ENCODE data around the gene MYPN.
"Not testable (repeated sequence)": the region's sequence is repeated elsewhere in the genome, so short reads cannot be mapped to it uniquely, and the experiment has no call there.

MYPN gene

DNA sequence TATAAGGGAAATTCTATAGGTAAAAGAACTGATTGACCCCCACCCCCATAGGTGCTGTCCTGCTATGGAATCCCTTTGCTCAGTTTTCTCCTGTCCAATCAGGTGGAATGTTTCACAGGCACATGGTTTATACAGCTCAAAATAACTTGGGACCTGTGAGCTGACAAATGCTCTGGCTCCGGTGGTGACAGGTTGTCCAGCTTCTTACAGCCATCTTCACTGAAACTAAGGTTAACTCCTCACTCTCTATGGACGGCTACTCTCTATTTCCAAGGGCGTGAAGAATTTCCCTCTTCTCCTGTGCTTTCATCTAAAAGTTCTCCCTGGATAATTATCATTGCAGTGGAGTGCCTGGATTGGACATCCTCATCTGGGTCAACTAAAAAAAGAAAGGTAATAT is at the start of gene MYPN:
MYPN (plus strand) TSS at position 158 of the 400 bp plus-strand sequence. CDS start 11,951 bp downstream, outside the sequence.
- DNase-seq (ENCODE audit: low read depth, low spot score) = no peak
- no peak within 1 kb of the TSS for H3K27ac ChIP-seq

GRCh38 chr10:68067029-68067428 is 42.3 kb upstream of the MYPN start:
- no peak overlapping the region for H3K27ac ChIP-seq
- DNase-seq (ENCODE audit: low read depth, low spot score) = no peak

DNA sequence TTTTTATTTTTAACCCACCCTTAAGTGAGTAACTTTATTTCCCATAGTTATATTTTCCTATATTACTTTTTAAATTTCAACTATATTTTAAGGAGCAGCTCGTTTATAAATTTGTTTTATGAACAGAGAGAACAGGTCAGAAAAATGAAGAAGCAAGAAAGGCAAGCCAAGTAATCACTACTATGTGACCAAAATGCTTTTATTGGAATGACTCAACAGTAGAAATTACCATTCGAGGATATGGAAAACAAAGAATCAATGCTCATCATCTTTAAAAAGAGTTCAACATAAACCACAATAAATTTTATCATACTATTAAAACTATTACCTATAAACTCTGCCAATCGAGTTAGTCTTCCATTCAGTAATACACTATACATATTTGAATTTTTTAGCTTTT is 41.8 kb upstream of the MYPN start:
- H3K27ac ChIP-seq = no peak overlapping the region
- no peak for DNase-seq (ENCODE audit: low read depth, low spot score)

GRCh38 chr10:68073631-68074030 is 35.7 kb upstream of the MYPN start:
- DNase-seq (ENCODE audit: low read depth, low spot score) = no peak
- peak overlapping the region; percentile 98 for H3K27ac ChIP-seq

DNA sequence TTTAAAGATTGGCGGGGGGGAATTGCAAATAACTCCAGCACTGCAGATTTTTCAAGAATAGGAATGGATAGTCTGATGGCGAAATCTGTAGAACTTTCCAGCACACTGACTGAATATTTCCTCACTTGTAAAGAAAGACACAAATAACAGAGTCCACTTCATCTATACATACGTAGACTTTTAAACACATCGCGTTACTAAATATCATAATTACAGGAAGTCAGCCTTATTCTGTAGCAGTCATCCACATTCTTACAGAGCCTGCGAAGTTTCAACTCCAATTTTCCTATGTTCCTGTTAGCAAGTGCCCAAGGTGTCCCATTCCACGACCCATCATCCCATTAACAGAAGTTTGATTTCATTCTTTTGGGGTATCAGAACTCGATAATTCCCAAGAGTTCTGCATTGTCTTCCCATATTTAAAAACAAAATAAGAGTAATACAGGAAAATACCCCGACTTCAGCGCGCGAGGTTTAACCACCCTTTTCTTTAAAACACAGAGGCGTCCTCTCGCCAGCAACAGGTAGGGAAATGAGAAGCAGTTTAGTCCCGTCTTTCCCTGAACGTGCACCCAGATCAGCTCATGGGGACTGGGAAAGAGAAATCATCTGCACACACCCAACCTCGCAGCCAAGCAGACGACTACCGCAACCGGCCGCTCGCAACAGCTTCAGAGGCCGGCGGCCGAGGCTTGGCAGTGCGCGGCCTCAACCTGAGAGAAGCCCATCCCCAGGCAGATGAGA is 35.1 kb upstream of the MYPN start:
- peak overlapping the region; percentile 98 for H3K27ac ChIP-seq
- no peak for DNase-seq (ENCODE audit: low read depth, low spot score)

GRCh38 chr10:68074775-68075549 is 34.3 kb upstream of the MYPN start, which contains the start of gene HERC4:
Gene HERC4, minus strand, starts transcription at chr10:68075283. Its CDS starts 2,175 bp downstream, at chr10:68073108.
- peak within 1 kb of the TSS; percentile 98 for H3K27ac ChIP-seq
- peak; percentile 67 for DNase-seq (ENCODE audit: low read depth, low spot score)

DNA sequence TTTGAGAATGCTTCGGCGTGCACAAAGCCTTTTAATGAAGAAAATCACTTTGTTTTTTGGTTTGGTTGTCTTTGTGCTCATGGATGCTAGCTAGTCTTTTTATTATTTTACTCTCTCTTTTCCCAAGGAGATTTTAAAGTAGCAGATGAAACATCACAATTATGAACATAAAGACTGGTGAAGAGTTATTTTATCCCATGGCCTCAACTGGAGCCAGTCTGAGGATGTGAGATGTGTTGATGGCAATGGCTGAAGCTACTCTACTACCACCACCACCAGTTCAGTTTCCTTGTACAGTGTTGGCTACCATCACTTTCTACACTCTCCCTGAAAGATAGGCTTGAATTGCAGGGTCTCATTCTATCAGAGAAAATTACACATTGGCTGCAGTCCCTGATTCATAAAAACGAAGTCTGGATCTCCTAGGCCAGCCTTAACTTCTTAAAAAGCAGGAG is 33.7 kb upstream of the MYPN start:
- peak overlapping the region; percentile 98 for H3K27ac ChIP-seq
- DNase-seq (ENCODE audit: low read depth, low spot score) = no peak

GRCh38 chr10:68076081-68076480 is 33.2 kb upstream of the MYPN start:
- not testable (repeated sequence) for DNase-seq (ENCODE audit: low read depth, low spot score); H3K27ac ChIP-seq

GRCh38 chr10:68077026-68077425 is 32.3 kb upstream of the MYPN start:
- H3K27ac ChIP-seq = no peak overlapping the region
- no peak for DNase-seq (ENCODE audit: low read depth, low spot score)

DNA sequence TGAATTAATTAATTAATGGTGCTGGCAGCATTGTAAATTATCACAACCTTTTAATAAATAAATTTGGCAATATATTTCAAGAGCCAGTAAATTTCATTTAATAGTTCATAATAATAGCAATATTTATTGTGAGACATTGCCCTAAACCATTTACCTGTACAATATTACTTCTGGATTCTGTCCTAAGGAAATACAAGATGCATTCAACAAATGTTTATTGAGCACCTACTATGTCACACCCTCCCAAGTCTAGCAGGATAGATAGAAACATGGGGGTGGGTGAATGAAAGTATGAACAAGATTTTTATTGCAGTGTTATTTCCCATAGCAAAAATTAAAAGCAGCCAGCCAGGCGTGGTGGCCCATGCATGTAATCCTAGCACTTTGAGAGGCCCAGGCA is 29.9 kb upstream of the MYPN start:
- no peak for DNase-seq (ENCODE audit: low read depth, low spot score)
- no peak overlapping the region for H3K27ac ChIP-seq

GRCh38 chr10:68080853-68081431 is 28.3 kb upstream of the MYPN start:
- no peak for DNase-seq (ENCODE audit: low read depth, low spot score)
- H3K27ac ChIP-seq = no peak overlapping the region

DNA sequence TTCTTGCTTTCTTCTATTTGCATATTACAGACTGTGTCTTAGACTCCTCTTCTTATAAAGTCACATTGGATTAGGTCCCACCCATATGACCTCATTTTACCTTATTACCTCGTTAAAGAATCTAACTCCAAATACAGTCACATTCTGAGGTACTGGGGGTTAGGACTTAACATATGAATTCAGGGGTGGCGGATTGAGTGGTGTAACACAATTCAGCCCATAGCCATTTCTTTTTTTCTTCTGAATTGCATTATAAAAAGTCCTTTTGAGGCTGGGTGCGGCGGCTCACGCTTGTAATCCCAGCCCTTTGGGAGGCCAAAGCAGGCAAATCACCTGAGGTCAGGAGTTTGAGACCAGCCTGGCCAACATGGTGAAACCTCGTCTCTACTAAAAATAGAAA is 27.4 kb upstream of the MYPN start:
- DNase-seq (ENCODE audit: low read depth, low spot score) = no peak
- no peak overlapping the region for H3K27ac ChIP-seq

- no peak for DNase-seq (ENCODE audit: low read depth, low spot score)
- H3K27ac ChIP-seq = no peak overlapping the region
These were observed 26.4 kb upstream of the MYPN start for GRCh38 chr10:68082872-68083271.

- no peak overlapping the region for H3K27ac ChIP-seq
- no peak for DNase-seq (ENCODE audit: low read depth, low spot score)
These were observed 25.3 kb upstream of the MYPN start for GRCh38 chr10:68083953-68084352.

DNA sequence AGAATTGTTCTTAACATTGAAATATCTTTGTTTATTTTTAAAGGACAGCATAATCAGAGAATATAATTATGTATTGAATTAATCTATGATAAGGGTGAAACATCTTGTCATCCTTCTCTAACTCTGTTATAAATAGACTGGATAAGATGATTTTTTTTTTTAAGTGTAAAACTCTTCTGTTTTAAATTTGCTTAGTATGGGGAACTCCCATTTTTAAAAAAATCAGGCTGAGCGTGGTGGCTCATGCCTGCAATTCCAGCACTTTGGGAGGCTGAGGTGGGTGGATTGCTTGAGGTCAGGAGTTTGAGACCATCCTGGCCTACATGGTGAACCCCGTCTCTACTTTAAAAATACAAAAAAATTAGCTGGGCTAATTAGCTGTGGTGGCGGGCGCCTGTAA is 24.8 kb upstream of the MYPN start:
- H3K27ac ChIP-seq = no peak overlapping the region
- DNase-seq (ENCODE audit: low read depth, low spot score) = no peak

- H3K27ac ChIP-seq = peak overlapping the region; percentile 59
- no peak for DNase-seq (ENCODE audit: low read depth, low spot score)
These were observed 23.3 kb upstream of the MYPN start for GRCh38 chr10:68086011-68086410.

DNA sequence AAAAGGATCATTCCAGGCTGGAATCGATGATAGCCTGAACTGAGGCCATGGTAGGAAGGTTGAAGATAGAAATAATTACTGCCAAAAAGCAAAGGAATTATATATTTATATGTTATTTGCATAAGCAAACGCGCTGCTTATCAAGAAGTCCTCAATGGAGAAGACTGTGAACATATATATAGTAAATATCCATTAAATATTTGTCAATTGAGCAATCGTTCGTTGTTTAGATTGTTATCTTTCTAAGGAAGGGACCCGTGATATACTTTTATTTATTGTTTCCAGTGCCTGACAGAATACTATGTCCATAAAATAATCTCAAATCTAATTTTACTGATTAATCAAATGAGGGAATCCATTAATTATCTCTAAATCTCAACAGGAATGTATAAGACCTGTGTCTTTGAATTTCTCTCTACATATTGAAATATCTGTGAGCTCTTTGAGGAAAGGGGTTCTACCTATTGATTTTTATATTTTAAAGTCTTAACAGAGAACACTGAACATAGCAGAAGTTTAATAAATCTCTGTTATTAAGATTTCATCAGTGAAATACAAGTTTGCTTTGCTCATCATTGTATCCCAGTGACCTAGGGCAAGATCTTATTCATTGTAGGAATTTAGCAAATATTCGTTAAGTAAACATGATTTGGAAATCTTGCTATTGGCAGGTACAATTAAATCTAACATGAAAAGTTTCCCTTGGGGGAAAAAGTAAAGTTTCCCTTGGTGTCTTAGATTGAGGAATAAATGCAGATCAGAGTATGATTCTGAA is 22.2 kb upstream of the MYPN start:
- H3K27ac ChIP-seq = peak overlapping the region; percentile 59
- no peak for DNase-seq (ENCODE audit: low read depth, low spot score)

GRCh38 chr10:68087685-68088401 is 21.4 kb upstream of the MYPN start:
- peak overlapping the region; percentile 59 for H3K27ac ChIP-seq
- no peak for DNase-seq (ENCODE audit: low read depth, low spot score)

DNA sequence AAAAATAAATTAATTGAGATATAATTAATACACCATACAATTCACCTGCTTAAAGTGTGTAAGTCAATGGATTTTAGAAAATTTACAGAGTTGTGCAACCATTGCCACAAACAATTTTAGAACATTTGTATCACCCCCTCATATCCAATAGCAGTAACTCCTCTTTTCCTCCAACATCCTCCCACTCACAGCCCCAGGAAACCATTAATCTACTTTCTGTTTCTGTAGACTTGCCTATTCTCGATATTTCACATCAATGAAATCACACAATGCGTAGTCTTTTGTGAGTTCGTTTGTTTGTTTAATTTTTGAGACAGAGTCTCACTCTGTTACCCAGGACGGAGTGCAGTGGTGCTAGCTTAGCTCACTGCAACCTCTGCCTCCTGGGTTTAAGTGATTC is 20.5 kb upstream of the MYPN start:
- H3K27ac ChIP-seq = peak overlapping the region; percentile 59
- DNase-seq (ENCODE audit: low read depth, low spot score) = no peak

GRCh38 chr10:68090586-68090985 is 18.7 kb upstream of the MYPN start:
- no peak overlapping the region for H3K27ac ChIP-seq
- DNase-seq (ENCODE audit: low read depth, low spot score) = no peak
